Mesothelial cell of epicardium (in vitro differentiated cells): Measurements from ENCODE around the gene ALOX5. TPM values are rescaled to one million over a fixed set of nuclear protein-coding genes. Genes with fewer than 3 reads are reported as not detected.

Source experiments
- DNase-seq, 2 experiments: peaks; one replicate each; pipeline ENCODE4 v3.0.0; 2021; ENCODE audit warnings: low spot score in 2 of 2; ENCODE audit not compliant: unreplicated experiment in 2 of 2
- H3K27ac Mint-ChIP-seq: 2 replicates; pipeline ENCODE4 v1.8.0; 2021; ENCODE audit warnings: mixed read lengths
- H3K27me3 Mint-ChIP-seq: 2 replicates; pipeline ENCODE4 v1.8.0; 2021; ENCODE audit warnings: low read depth, mixed read lengths
- H3K36me3 Mint-ChIP-seq: 2 replicates; pipeline ENCODE4 v1.8.0; 2021; ENCODE audit warnings: mixed read lengths
- H3K4me1 Mint-ChIP-seq: 2 replicates; pipeline ENCODE4 v1.8.0; 2021; ENCODE audit warnings: mixed read lengths
- H3K4me3 Mint-ChIP-seq: 2 replicates; pipeline ENCODE4 v1.8.0; 2021; ENCODE audit warnings: mild to moderate bottlenecking, moderate library complexity, mixed read lengths
- H3K9me3 Mint-ChIP-seq: 2 replicates; pipeline ENCODE4 v1.8.0; 2021; ENCODE audit warnings: mixed read lengths
- CTCF ChIP-seq: fragments of 200-600 bp; sonication (generic); IDR thresholded peaks from one replicate; pipeline ENCODE4 v1.5.0; 2021; ENCODE audit warnings: antibody characterized with exemption; ENCODE audit not compliant: unreplicated experiment
- total RNA-seq: library from RNA; stranded (reverse); gene quantifications from 3 replicates; pipeline ENCODE4 v1.2.1, GENCODE V29; 2021

The ALOX5 gene
- total RNA-seq, 1 donor from 2014 or later = 9.6 TPM

GRCh38 chr10:45464958-45465567 lies 91.0 kb downstream of the ALOX5 start:
- Mint-ChIP-seq H3K36me3 (no peaks in the 10 kb centered on the region), H3K27me3 (no peaks in the 10 kb centered on the region), H3K9me3 (no peaks in the 10 kb centered on the region), H3K4me3 (no peak overlapping the region), H3K27ac (no peak overlapping the region), H3K4me1 (peaks cover 2% of the 10 kb centered on the region)
- TF ChIP-seq CTCF = peak; percentile 83
- peak; percentile 57 to 85 for DNase-seq

GRCh38 chr10:45466784-45467183 lies 92.8 kb downstream of the ALOX5 start:
- Mint-ChIP-seq H3K27ac (no peak overlapping the region), H3K4me1 (peaks cover 18% of the 10 kb centered on the region), H3K4me3 (no peak overlapping the region), H3K36me3 (no peaks in the 10 kb centered on the region), H3K27me3 (no peaks in the 10 kb centered on the region), H3K9me3 (no peaks in the 10 kb centered on the region)
- no peak for TF ChIP-seq CTCF
- no peak for DNase-seq

- no peaks in the 10 kb centered on the region for H3K9me3 Mint-ChIP-seq
- no peaks in the 10 kb centered on the region for H3K36me3 Mint-ChIP-seq
- H3K4me3 Mint-ChIP-seq = no peak overlapping the region
- no peak for TF ChIP-seq CTCF
- no peak overlapping the region for H3K27ac Mint-ChIP-seq
- DNase-seq = no peak
- H3K4me1 Mint-ChIP-seq = peaks cover 26% of the 10 kb centered on the region
- H3K27me3 Mint-ChIP-seq = no peaks in the 10 kb centered on the region
Measured at GRCh38 chr10:45468079-45468478, 94.1 kb downstream of the ALOX5 start.

- Mint-ChIP-seq H3K36me3 (no peaks in the 10 kb centered on the region), H3K9me3 (no peaks in the 10 kb centered on the region), H3K27ac (peak overlapping the region; percentile 74), H3K4me1 (peaks cover 26% of the 10 kb centered on the region), H3K4me3 (no peak overlapping the region), H3K27me3 (no peaks in the 10 kb centered on the region)
- TF ChIP-seq CTCF = no peak
- DNase-seq = no peak
Measured at GRCh38 chr10:45470098-45471012, 96.3 kb downstream of the ALOX5 start.

GRCh38 chr10:45471059-45471458 lies 97.0 kb downstream of the ALOX5 start:
- peaks cover 3% of the 10 kb centered on the region for H3K36me3 Mint-ChIP-seq
- DNase-seq = no peak
- H3K27ac Mint-ChIP-seq = peak overlapping the region; percentile 74
- TF ChIP-seq CTCF = no peak
- H3K9me3 Mint-ChIP-seq = peaks cover 4% of the 10 kb centered on the region
- no peaks in the 10 kb centered on the region for H3K27me3 Mint-ChIP-seq
- H3K4me1 Mint-ChIP-seq = peaks cover 26% of the 10 kb centered on the region
- H3K4me3 Mint-ChIP-seq = no peak overlapping the region
